HCT116 (cell line): ENCODE results near the gene TNFRSF14. TPM values are rescaled to one million over a fixed set of nuclear protein-coding genes. Genes with fewer than 3 reads are reported as not detected.

ENCODE experiments used
- ATAC-seq: fragments of 200-7000 bp; cut with Tn5 transposase; 2 replicates; pipeline ENCODE4 v1.9.1; 2020; ENCODE audit warnings: mild to moderate bottlenecking, moderate library complexity
- BruUV-seq: library from RNA; stranded (reverse); fragments of 400-500 nt; replicated peaks from 2 replicates; lab custom pipeline; 2021; lab: Mats Ljungman, UMichigan
- CTCF ChIA-PET: fragments of 300-600 bp; sonication (Branson Sonifier 250); formaldehyde crosslinking; loops from one replicate; lab custom pipeline; 2021; ENCODE audit warnings: antibody characterized with exemption; lab: Charles Lee
- POLR2A ChIA-PET: fragments of 300-600, 350-600 bp; sonication (Branson Sonifier 250); formaldehyde crosslinking; loops from one replicate; lab custom pipeline; 2021; ENCODE audit warnings: antibody characterized with exemption; lab: Charles Lee
- RAD21 ChIA-PET, 2 experiments: fragments of 300-600 bp; sonication (Branson Sonifier 250); formaldehyde crosslinking; loops; one replicate each; lab custom pipeline; 2023; ENCODE audit warnings: low total read pairs in 2 of 2; ENCODE audit not compliant: uncharacterized antibody in 2 of 2, unreplicated experiment in 2 of 2, low non-redundant PET in 1 of 2; lab: Charles Lee
- DNase-seq: peaks from one replicate; pipeline ENCODE4 v3.0.0-alpha.2; 2010; ENCODE audit warnings: low read depth, low spot score
- H2AFZ ChIP-seq: fragments of 200-600 bp; shearing (Covaris generic), sonication (generic); 2 replicates; pipeline ENCODE4 v1.6.1; 2017; ENCODE audit warnings: low read depth, mixed run types, mixed read lengths, antibody characterized with exemption, low read length; ENCODE audit not compliant: poor library complexity, severe bottlenecking
- H3K27ac ChIP-seq: 2 replicates; pipeline ENCODE4 v1.5.1; 2012; ENCODE audit warnings: low read depth, low read length
- H3K27me3 ChIP-seq: fragments of 200-600 bp; sonication (generic); 2 replicates; pipeline ENCODE4 v1.6.1; 2016; ENCODE audit warnings: mixed run types, low read length, mixed read lengths; ENCODE audit not compliant: insufficient read depth
- H3K36me3 ChIP-seq, 2 experiments: fragments of 200-500 bp in 1 of 2; fragments of 200-600 bp in 1 of 2; sonication (Bioruptor generic) in 1 of 2; sonication (generic) in 1 of 2; 2 replicates each; pipeline versions ENCODE4 v1.5.1 to v1.6.1; 2014 to 2016; ENCODE audit warnings: low read length in 2 of 2, inconsistent platforms in 1 of 2, mixed read lengths in 1 of 2, mixed run types in 1 of 2; ENCODE audit not compliant: insufficient read depth in 2 of 2, control insufficient read depth in 1 of 2
- H3K4me1 ChIP-seq, 2 experiments: fragments of 200-600 bp in 1 of 2; sonication (generic) in 1 of 2; 2 replicates each; pipeline versions ENCODE4 v1.5.1 to v1.6.1; 2012 to 2017; ENCODE audit warnings: low read length in 2 of 2, inconsistent platforms in 1 of 2, mild to moderate bottlenecking in 1 of 2, mixed read lengths in 1 of 2, mixed run types in 1 of 2, moderate library complexity in 1 of 2; ENCODE audit not compliant: insufficient read depth in 2 of 2, control insufficient read depth in 1 of 2
- H3K4me2 ChIP-seq: fragments of 200-600 bp; sonication (generic); 2 replicates; pipeline ENCODE4 v1.6.1; 2017; ENCODE audit warnings: mixed run types, low read length, mixed read lengths
- H3K4me3 ChIP-seq, 2 experiments: fragments of 200-600 bp in 1 of 2; sonication (generic) in 1 of 2; replicated peaks in 1 of 2; 2 replicates each; pipeline ENCODE4 v1.5.1; 2011 to 2016; ENCODE audit warnings: low read length in 2 of 2, control low read depth in 1 of 2, low read depth in 1 of 2, mild to moderate bottlenecking in 1 of 2, mixed read lengths in 1 of 2, mixed run types in 1 of 2
- H3K79me2 ChIP-seq: fragments of 200-600 bp; sonication (generic); 2 replicates; pipeline ENCODE4 v1.6.1; 2017; ENCODE audit warnings: mild to moderate bottlenecking, mixed run types, low read length, moderate library complexity, mixed read lengths; ENCODE audit not compliant: insufficient read depth
- H3K9ac ChIP-seq: fragments of 200-600 bp; sonication (generic); 2 replicates; pipeline ENCODE4 v1.6.1; 2016; ENCODE audit warnings: low read length, mixed read lengths
- H3K9me2 ChIP-seq: fragments of 200-600 bp; sonication (generic), shearing (Covaris generic); 2 replicates; pipeline ENCODE4 v1.6.1; 2017; ENCODE audit warnings: mixed run types, mild to moderate bottlenecking, moderate library complexity; ENCODE audit not compliant: insufficient read depth
- H3K9me3 ChIP-seq, 2 experiments: fragments of 200-500 bp in 1 of 2; fragments of 200-600 bp in 1 of 2; sonication (Bioruptor generic) in 1 of 2; sonication (generic) in 1 of 2; 2 replicates each; pipeline ENCODE4 v1.6.1; 2014 to 2017; ENCODE audit warnings: low read length in 2 of 2, mixed read lengths in 2 of 2, inconsistent platforms in 1 of 2, low read depth in 1 of 2, mild to moderate bottlenecking in 1 of 2, mixed run types in 1 of 2, moderate library complexity in 1 of 2; ENCODE audit not compliant: control insufficient read depth in 1 of 2, insufficient read depth in 1 of 2
- H4K20me1 ChIP-seq: fragments of 200-600 bp; sonication (generic), shearing (Covaris generic); 2 replicates; pipeline ENCODE4 v1.6.1; 2017; ENCODE audit warnings: mixed run types, mild to moderate bottlenecking, moderate library complexity; ENCODE audit not compliant: insufficient read depth
- CBX3 ChIP-seq: IDR thresholded peaks from 2 replicates; pipeline ENCODE4 v1.6.1; 2012; ENCODE audit warnings: low read depth
- CEBPB ChIP-seq: IDR thresholded peaks from 2 replicates; pipeline ENCODE4 v1.6.1; 2012; ENCODE audit warnings: low read depth
- EGR1 ChIP-seq: IDR thresholded peaks from 2 replicates; pipeline ENCODE4 v1.6.1; 2012; ENCODE audit warnings: low read depth
- ELF1 ChIP-seq: IDR thresholded peaks from 2 replicates; pipeline ENCODE4 v1.6.1; 2012; ENCODE audit warnings: low read depth, borderline replicate concordance
- EZH2phosphoT487 ChIP-seq: fragments of 200-600 bp; IDR thresholded peaks from 2 replicates; pipeline ENCODE4 v1.6.1; 2018; ENCODE audit warnings: antibody characterized with exemption, borderline replicate concordance
- FOSL1 ChIP-seq: IDR thresholded peaks from 2 replicates; pipeline ENCODE4 v1.6.1; 2012; ENCODE audit warnings: low read depth
- RAD21 ChIP-seq: IDR thresholded peaks from 2 replicates; pipeline ENCODE4 v1.6.1; 2012; ENCODE audit warnings: low read depth, mild to moderate bottlenecking
- TCF7L2 ChIP-seq: IDR thresholded peaks from 2 replicates; pipeline ENCODE4 v1.7.0; 2011; ENCODE audit warnings: borderline replicate concordance, inconsistent platforms; ENCODE audit not compliant: insufficient read depth, insufficient read length; ENCODE audit errors: extremely low read depth
- ZBTB33 ChIP-seq: IDR thresholded peaks from 2 replicates; pipeline ENCODE4 v1.6.1; 2011; ENCODE audit warnings: mild to moderate bottlenecking, low read length, moderate library complexity; ENCODE audit not compliant: insufficient replicate concordance; ENCODE audit errors: extremely low read depth
- intact Hi-C: fragments of 100-400 bp; cut with micrococcal nuclease; formaldehyde crosslinking; loops from 2 replicates; pipeline ENCODE4 v1.10.0; 2022
- total RNA-seq: library from RNA; stranded (reverse); gene quantifications from one replicate; pipeline ENCODE4 v1.2.1, GENCODE V29; 2021; ENCODE audit not compliant: unreplicated experiment
- TF ChIP-seq, protein P1 (sequence below): IDR thresholded peaks from 2 replicates; pipeline ENCODE4 v1.6.1; 2012

Gene TNFRSF14
- total RNA-seq, 1 experiment from 2014 or later = 0.66 TPM

DNA sequence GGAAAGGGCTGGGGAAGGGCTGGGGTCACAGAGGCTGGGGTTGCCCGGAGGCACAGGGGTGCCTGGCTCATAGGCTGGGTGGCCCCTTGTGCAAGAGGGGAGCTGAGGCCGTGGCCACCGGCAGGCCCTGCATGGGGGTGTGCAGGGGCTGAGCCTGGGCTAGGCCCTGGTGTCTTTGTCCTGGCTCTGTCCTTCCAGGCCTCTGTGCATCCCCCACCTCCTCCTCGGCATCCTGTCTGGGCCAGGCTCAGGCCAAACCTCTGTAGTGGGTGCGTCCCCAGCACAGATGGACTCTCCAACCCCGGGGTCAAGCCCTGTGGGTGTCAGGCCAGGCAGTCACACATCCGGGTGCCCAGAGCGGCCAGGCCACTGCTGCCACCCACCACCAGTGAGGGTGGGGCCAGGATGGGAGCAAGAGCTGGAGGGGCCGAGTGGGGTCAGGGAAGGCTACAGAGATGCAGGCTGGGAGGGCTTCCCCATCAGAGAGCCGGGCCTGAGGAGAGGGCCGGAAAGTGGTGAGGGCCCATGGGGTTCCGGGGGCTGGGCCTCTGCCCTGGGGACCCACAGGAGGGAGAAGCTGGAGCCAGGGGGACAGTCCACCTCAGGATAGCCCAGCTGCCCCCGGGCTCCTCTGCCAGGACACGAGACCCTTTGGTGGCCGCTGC lies 49.1 kb upstream of the TNFRSF14 start:
- H3K4me1 ChIP-seq = no peaks in the 10 kb centered on the region
- no peaks in the 10 kb centered on the region for H3K79me2 ChIP-seq
- no peak overlapping the region for H3K4me3 ChIP-seq
- peaks cover 6 to 7% of the 10 kb centered on the region in 2 experiments; a peak in 3 of 4 replicates for H3K36me3 ChIP-seq
- H2AFZ ChIP-seq = no peak overlapping the region
- ChIA-PET CTCF (no interaction called here), RAD21 (no interaction called here), POLR2A (no interaction called here)
- no peaks in the 10 kb centered on the region for H3K27me3 ChIP-seq
- no TSS peak for BruUV-seq
- no peaks in the 10 kb centered on the region for H4K20me1 ChIP-seq
- no peak overlapping the region for H3K9ac ChIP-seq
- DNase-seq = no peak
- intact Hi-C loops = no loop called here
- H3K27ac ChIP-seq = no peak overlapping the region
- H3K9me2 ChIP-seq = no peaks in the 10 kb centered on the region
- TF ChIP-seq RAD21 (no peak), FOSL1 (no peak), EGR1 (no peak), ZBTB33 (no peak), ELF1 (no peak), CBX3 (no peak), TCF7L2 (no peak), EZH2phosphoT487 (no peak), CEBPB (no peak)
- TF ChIP-seq, protein P1, sequence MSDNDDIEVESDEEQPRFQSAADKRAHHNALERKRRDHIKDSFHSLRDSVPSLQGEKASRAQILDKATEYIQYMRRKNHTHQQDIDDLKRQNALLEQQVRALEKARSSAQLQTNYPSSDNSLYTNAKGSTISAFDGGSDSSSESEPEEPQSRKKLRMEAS = no peak
- H3K9me3 ChIP-seq = no peaks in the 10 kb centered on the region
- H3K4me2 ChIP-seq = no peak overlapping the region
- ATAC-seq = peak; percentile 12
